DMS114 treated with DMSO at 0.1 percent for 48 hours (cell line): ENCODE results near the gene ELFN1.

Experiments used
- DNase-seq: peaks from one replicate; lab custom pipeline; 2025; ENCODE audit not compliant: unreplicated experiment; lab: John Stamatoyannopoulos, UW

Gene ELFN1

GRCh38 chr7:1675036-1675671 lies 5.1 kb downstream of the ELFN1 start:
- no peak for DNase-seq

- DNase-seq: no peak
These were observed 5.8 kb downstream of the ELFN1 start for GRCh38 chr7:1675673-1676549.

- DNase-seq: no peak
These were observed 6.5 kb downstream of the ELFN1 start for GRCh38 chr7:1676550-1677078.

GRCh38 chr7:1677206-1678080 lies 7.4 kb downstream of the ELFN1 start:
- DNase-seq: no peak

- no peak for DNase-seq
These were observed 8.0 kb downstream of the ELFN1 start for GRCh38 chr7:1678081-1678543.

- no peak for DNase-seq
These were observed 8.7 kb downstream of the ELFN1 start for GRCh38 chr7:1678571-1679325.

GRCh38 chr7:1679326-1679965 lies 9.4 kb downstream of the ELFN1 start:
- no peak for DNase-seq

- no peak for DNase-seq
These were observed 10.1 kb downstream of the ELFN1 start for GRCh38 chr7:1679966-1680730.

GRCh38 chr7:1681581-1681980 lies 11.5 kb downstream of the ELFN1 start:
- no peak for DNase-seq

- no peak for DNase-seq
These were observed 15.0 kb downstream of the ELFN1 start for GRCh38 chr7:1685000-1685624.

- no peak for DNase-seq
These were observed 18.5 kb downstream of the ELFN1 start for GRCh38 chr7:1688542-1688941.

- DNase-seq: no peak
These were observed 19.2 kb downstream of the ELFN1 start for GRCh38 chr7:1689311-1689710.

- DNase-seq: no peak
These were observed 20.4 kb downstream of the ELFN1 start for GRCh38 chr7:1690359-1690958.

GRCh38 chr7:1691096-1691495 lies 21.0 kb downstream of the ELFN1 start:
- no peak for DNase-seq

- DNase-seq: no peak
These were observed 21.8 kb downstream of the ELFN1 start for GRCh38 chr7:1691601-1692514.

GRCh38 chr7:1692515-1693418 lies 22.7 kb downstream of the ELFN1 start:
- no peak for DNase-seq
